C1 segment of cervical spinal cord (tissue), 14 donors: ENCODE measurements around the gene IREB2.

ENCODE experiments used
- DNase-seq, 14 donors: peaks; one replicate each; lab custom pipeline; 2025; lab: John Stamatoyannopoulos, UW

The IREB2 gene

DNA sequence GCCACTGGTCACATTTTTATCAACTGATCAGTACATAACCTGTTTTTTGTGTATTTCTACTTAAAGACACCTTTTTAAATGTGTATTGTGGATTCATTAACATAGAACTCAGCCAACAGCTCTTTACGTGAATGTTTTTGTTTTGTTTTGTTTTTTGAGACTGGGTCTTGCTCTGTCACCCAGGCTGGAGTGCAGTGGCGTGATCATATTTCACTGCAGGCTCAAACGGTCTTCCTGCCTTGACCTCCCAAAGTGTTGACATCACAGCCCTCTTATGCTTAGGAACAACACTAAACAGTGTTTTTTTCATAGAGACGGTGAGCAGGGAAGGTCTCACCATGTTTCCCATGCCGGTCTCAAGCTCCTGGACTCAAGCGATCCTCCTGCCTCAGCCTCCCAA lies 112.2 kb downstream of the IREB2 start:
- no peak for DNase-seq

DNA sequence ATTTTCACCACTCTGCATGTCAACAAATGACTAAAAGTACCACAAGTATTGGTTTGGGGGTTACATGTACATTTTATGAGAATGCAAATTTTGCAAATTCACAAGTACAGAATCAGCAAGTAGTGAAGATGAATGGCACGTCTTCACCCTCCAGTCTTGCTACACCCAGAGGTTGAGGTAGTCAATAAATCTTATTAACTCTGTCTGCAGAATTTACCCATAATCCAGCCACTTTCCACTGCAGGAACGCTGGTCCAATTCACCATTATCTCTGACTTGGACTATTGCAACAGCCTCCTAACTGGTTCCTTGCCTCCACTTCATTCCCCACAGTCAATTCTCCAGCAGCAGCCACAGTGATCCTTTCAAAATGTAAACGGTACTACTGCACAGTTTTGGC lies 112.8 kb downstream of the IREB2 start:
- no peak for DNase-seq
